Activated T-helper 1 cell treated with anti-CD3 and anti-CD28 coated beads, Interleukin-2, amount 50 U/mL, for 16 hours (primary cell): ENCODE data around the gene LDB3.

Source experiments
- DNase-seq, 2 donors: peaks; one replicate each; pipeline ENCODE4 v3.0.0-alpha.2; 2020; ENCODE audit warnings: low read depth in 1 of 2, low spot score in 1 of 2

LDB3 gene

DNA sequence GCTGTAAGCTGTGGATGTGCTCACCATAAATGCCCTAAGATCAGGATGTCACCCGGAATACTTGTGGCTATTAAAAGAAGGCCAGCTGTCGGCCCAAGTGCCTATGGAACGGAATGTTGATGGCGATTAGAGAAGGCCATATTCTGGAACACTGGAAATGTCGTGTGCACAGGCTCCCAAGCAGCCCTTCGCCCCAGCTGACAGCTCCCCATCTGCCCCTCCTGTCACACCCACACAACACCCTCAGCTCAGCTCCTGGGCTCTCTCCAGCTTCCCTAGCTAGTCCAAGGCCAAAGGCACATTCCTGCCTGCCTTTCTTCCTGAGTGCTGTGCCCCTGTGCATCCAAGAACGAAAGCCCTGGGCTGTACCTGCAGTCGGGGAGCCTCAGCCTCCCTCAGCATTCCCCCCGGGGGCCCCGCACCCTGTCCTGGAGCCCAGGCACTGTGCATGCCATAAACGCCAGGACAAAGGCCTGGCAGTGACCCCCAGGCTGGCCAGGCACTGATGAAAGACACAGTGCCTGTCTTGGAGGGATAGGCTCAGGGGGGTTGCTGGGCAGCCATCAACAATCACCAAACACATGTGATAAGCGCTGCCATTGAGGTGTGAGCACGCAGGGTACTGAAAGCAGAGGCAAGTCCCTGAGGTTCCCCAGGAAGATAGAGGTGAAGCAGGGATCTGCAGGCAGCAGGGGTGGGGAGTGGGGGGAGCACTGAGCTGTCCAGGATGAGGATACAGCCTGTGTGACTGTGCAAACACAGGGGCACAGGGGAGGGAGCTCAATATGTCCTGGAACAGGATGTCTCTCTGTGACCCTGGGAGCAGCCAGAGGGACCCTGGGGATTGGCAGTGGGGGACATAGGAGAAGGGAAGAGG, 3.7 kb upstream of the LDB3 start:
- DNase-seq: no peak

- no peak for DNase-seq
These were observed 3.1 kb upstream of the LDB3 start for GRCh38 chr10:86665218-86665607.

GRCh38 chr10:86665868-86666267, 2.4 kb upstream of the LDB3 start:
- no peak for DNase-seq

DNA sequence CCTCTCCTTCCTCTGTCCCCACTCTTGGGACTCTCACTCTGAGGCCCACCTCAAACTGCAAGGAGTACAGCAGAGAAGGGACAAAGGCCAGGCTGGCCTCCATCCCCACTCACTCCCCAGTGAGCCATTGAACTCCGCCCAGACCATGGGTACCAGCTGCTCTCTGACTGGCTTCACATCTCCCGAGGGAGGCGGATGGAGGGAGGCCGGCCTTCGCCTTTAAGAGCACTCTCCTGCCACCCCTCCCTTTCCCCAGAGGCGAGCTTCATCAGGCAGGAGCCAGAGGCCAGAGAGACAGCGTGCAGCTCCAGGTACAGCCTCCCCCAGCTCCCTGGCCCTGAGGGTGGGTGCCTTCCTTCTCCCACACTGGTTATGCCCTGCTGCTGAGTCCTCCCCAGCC, 1.8 kb upstream of the LDB3 start:
- DNase-seq: no peak

GRCh38 chr10:86667421-86668181, 710 bp upstream of the LDB3 start:
- no peak for DNase-seq

- no peak for DNase-seq
These were observed 2.0 kb downstream of the LDB3 start for GRCh38 chr10:86670290-86670811.

DNA sequence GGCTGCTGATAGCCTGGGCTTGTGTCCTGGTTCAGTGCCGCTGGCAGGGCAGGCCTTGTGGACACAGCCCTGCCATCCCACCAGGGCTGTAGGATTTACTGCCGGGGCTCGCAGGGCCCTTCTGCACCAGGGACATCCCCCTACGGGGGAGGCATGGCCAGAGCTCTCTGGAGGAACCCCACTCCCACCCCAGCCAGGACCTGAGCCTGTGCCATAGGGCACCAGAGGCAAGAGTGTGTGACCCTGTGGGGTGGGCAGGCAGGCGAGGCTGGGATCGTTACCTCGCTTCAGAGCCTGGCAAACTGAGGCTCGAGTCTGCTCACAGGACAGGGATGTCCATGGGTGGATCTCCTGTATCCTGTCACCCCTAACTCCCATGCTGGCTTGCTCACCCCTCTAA, 2.6 kb downstream of the LDB3 start:
- DNase-seq: no peak

GRCh38 chr10:86671419-86671818, 3.1 kb downstream of the LDB3 start:
- no peak for DNase-seq

DNA sequence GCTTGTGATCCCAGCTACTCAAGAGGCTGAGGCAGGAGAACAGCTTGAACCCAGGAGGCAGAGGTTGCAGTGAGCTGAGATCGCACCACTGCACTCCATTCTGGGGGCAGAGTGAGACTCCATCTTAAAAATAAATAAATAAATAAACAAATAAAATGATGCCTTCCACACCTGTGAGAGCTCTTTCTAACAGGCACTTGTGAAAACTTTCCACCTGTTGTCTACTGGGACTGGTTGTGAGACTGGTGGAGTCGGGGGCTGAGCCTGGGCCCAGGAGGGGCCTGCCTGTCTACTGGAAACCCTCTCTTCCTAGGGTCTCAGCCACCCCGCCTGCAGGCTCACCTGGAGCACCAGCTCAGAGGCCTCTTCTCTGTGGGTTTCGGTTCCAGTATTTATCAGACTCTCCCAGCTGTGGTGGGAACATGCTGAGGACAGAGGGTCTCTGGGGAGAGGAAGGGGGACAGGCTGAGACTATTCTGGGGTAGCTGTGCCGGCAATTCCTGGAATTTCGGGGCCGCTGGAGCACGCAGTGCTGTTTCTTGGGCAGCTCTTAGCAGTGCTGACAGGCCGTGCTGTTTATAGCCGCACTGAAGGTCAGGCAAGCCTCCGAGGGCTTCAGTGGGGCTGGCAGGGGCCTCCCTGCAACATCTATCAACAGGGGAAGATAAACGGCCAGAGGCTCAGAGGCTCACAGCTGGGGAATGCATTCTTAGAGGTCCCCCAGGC, 3.8 kb downstream of the LDB3 start:
- no peak for DNase-seq

GRCh38 chr10:86673216-86673826, 5.0 kb downstream of the LDB3 start:
- DNase-seq: no peak

- no peak for DNase-seq
These were observed 5.7 kb downstream of the LDB3 start for GRCh38 chr10:86673827-86674581.

- DNase-seq: no peak
These were observed 6.6 kb downstream of the LDB3 start for GRCh38 chr10:86674912-86675311.

DNA sequence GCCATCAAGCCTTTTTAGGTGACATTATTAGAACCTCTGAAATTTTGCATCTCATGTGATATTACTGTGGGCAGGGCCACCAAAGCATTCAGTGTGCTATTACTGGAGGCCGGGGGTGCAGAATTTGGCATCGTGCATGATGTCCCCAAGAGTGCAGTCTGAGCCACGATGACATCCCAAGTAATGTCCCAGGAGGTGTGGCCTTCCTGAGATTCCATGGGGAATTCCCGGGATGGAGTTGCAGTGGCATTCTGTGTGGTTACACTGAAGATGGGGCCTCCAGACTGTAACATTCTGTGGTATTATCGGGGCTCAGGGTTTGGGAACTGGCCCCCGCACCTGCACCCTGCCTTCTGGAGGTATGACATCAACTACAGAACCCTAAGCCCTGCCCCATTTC, 9.1 kb downstream of the LDB3 start:
- DNase-seq: no peak

DNA sequence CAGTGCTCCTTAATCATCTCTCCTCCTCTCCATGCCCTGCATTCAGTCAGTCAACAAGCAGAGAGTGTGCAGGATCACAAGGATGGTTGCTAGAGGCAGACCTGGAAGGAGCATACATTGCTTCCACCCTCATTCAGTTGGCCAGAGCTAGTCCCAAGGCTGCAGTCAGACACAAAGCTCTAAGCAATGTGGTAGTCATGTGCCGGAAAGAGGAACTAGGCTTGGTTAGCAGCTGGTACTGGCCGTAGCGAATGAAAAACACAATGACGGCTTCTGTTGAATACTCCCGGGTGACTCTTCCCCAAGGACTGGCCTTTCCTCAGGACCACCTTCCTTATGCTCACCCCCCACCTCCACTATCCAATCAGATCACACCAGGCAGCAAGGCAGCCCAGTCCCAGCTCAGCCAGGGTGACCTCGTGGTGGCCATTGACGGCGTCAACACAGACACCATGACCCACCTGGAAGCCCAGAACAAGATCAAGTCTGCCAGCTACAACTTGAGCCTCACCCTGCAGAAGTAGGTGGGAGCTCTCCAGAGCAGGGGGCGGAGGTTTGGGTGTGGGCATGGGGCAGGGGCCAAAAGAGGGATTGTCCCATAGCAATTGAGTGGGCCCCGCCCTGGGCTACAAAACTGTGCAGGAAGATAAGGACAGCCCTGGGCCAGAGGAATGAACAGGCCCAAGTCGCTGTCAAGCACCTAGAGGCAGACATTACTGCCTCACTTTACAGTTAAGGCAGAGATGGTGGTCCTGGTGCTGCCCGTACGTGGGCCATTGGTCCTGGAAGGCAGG, 10.9 kb downstream of the LDB3 start:
- DNase-seq: no peak

DNA sequence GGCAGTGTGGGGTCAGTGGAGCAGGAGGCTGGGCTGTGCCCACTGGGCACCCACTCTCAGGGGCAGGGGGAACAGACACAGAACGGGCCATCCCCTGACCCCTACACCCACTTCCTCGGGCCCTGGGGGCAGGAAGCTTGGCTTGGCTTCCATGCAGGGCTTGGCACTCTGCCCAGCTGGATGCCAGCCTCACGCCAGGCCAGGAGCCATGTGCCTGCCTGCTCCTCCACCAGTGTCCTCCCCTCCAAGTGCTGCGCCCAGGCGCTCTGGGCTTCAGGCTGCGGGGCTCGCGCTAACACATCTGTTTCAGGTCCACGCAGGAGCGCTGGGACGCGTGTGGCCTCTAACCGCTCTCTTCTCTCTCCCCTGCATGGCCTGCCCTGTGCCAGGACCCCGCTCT, 12.7 kb downstream of the LDB3 start:
- no peak for DNase-seq

DNA sequence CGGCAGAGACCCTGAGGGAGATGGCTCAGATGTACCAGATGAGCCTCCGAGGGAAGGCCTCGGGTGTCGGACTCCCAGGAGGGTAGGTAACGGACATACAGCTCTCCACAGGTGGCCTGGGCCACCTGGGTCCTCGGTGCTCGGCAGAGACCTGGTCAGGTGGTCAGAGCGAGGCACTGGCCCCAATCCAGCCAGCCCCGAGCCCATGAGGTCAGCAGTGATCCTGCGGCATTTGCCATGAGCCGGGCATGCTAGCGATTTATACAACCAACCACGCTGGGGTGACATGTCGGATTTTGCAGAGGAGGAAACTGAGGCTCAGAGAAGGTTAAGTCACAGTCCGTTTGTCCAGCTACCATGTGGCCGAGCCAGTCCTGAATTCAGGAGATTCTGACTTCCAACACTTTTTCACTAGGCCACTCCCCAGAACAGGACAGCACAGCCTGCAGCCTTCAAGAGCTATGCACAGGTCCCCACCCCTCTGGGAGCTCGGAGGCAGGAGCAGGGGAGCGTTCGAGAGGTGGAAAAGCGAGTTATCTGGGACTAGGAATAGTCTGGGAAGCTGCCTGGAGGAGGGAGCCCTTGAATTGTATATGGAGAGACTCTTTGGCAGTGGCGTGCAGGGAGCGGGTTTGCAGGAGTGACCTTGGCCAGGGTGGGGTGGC, 13.5 kb downstream of the LDB3 start:
- DNase-seq: no peak

- DNase-seq: no peak
These were observed 14.4 kb downstream of the LDB3 start for GRCh38 chr10:86682675-86683074.

DNA sequence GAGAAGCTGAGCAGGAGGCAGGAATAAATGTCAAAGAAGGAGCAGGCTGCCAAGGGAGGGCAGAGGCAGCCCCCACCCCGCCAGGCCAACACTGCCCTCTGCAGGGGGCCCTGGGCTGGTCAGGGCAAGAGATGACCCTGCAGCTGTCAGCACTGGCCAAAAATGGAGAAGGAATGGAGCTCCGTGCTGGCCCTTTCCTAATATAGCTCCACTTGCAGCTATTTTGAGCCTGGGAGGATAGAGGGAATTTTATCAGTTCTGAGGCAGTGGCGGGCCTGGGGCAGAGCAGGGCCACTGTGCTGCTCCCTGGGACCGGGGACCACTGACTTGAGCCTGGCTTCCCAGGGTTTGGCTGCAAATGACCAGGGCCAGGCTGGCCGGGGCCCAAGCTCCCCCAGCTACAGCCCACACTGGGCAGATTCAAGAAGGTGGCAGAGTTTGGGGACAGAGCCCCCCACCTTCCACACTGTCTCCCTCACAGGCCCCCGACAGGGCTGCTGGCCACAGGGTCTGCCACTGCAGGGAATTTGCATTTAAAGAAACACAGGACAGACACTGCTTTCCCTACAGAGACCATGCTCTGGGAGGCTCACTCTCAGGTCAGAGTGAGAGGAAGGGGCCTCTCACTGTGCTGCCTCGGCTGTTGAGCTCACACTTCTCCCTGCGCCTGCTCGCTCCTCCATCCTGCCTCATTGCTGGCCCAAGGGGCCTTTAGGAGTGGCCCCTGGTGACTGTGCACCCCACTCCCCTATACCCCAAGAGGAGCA, 16.2 kb downstream of the LDB3 start:
- DNase-seq: no peak
